Sigmoid colon (tissue), 7 donors: ENCODE measurements around the gene SRM. TPM values are rescaled to one million over a fixed set of nuclear protein-coding genes. Genes with fewer than 3 reads are reported as not detected.
A peak's percentile ranks its signal among the peaks of the same experiment; 100 is the strongest.
"Not testable (repeated sequence)": the region's sequence is repeated elsewhere in the genome, so short reads cannot be mapped to it uniquely, and the experiment has no call there.

Experiments
- DNase-seq: peaks from one replicate; pipeline ENCODE4 v3.0.0-alpha.2; 2019
- H3K27ac ChIP-seq, 4 donors: fragments of 200-600 bp; sonication (generic); one replicate each; pipeline ENCODE4 v1.5.1; 2016 to 2019; ENCODE audit warnings: mild to moderate bottlenecking in 1 of 4
- H3K27me3 ChIP-seq, 3 donors: fragments of 200-600 bp; sonication (generic); one replicate each; pipeline ENCODE4 v1.5.1; 2019; ENCODE audit warnings: mild to moderate bottlenecking in 1 of 3
- H3K36me3 ChIP-seq, 4 donors: fragments of 200-600 bp; sonication (generic); one replicate each; pipeline ENCODE4 v1.5.1; 2016 to 2019
- H3K4me1 ChIP-seq, 4 donors: fragments of 200-600 bp; sonication (generic); one replicate each; pipeline ENCODE4 v1.5.1; 2017 to 2019
- H3K4me3 ChIP-seq, 4 donors: fragments of 200-600 bp; sonication (generic); one replicate each; pipeline ENCODE4 v1.5.1; 2017 to 2019; ENCODE audit warnings: mild to moderate bottlenecking in 2 of 4, moderate library complexity in 1 of 4
- H3K9me3 ChIP-seq, 4 donors: fragments of 200-600 bp in 3 of 4; sonication (generic) in 3 of 4; one replicate each; pipeline versions ENCODE4 v1.5.1 to v1.6.1; 2013 to 2019
- EP300 ChIP-seq, 4 donors: sonication (generic); formaldehyde crosslinking; IDR thresholded peaks; one replicate each; pipeline ENCODE4 v1.6.1; 2017; ENCODE audit warnings: antibody characterized with exemption in 4 of 4
- POLR2A ChIP-seq, 2 donors: fragments of 450-650 bp; IDR thresholded peaks; one replicate each; pipeline ENCODE4 v1.6.1; 2016; ENCODE audit warnings: antibody characterized with exemption in 2 of 2, mild to moderate bottlenecking in 2 of 2, moderate library complexity in 2 of 2
- POLR2AphosphoS5 ChIP-seq, 4 donors: sonication (generic); formaldehyde crosslinking; IDR thresholded peaks; one replicate each; pipeline ENCODE4 v1.6.1; 2017; ENCODE audit warnings: antibody characterized with exemption in 4 of 4
- WGBS, 2 donors: extraction: QIAGEN DNeasy Blood & Tissue Kit; methylation state at CpG; one replicate each; pipeline ENCODE4 v1.1.7; 2013; 5-methylcytosine and 5-hydroxymethylcytosine counted together
- intact Hi-C: fragments of 100-400 bp; cut with DNase I; formaldehyde crosslinking; loops from one replicate; pipeline ENCODE4 v1.15.1; 2023
- polyA plus RNA-seq, 3 donors: library from polyadenylated mRNA; stranded (reverse); fragments of 200-250 nt; gene quantifications; one replicate each; pipeline ENCODE4 v1.2.3, GENCODE V29; 2013
- total RNA-seq, 4 donors: library from RNA; depleted of rRNA; stranded (reverse); fragments of >200 nt; gene quantifications; one replicate each; pipeline ENCODE4 v1.1.0, GENCODE V29; 2016
- TF ChIP-seq, protein P1 (sequence below), 4 experiments: fragments of 450-650 bp in 3 of 4; fragments of 200-600 bp in 1 of 4; IDR thresholded peaks; one replicate each; pipeline ENCODE4 v1.5.1; 2016 to 2019; ENCODE audit warnings: antibody characterized with exemption in 4 of 4, mild to moderate bottlenecking in 3 of 4, moderate library complexity in 2 of 4
- donor health status: healthy with polysubstance abuse.
- donor health status: Bipolar disorder and iron deficiency.
- donor health status: healthy.

SRM gene
- total and polyA plus RNA-seq, 7 donors = 17.8 to 77.1 (median 28.5) TPM

DNA sequence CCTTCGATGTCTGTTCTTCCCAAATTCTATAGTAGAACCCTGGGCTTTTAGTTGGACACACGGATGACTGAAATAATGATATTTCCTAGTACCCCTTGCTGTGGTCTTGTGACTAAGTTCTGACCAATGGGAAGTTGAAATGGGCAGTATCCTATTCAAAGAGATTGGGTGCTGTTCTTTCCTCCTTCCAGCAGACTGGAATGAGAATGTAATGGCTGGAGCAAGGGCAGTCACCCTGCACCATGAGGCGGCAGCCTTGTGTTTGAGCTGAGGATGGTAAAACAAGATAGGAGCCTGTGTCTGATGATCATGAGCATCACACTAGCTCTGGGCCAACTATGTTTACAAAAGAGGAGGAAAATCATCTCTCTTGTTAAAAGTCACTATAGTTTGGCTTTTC, 5.1 kb upstream of the SRM start:
- peaks cover 0 to 15% (median 13%) of the 10 kb centered on the region in 4 donors for H3K4me1 ChIP-seq
- intact Hi-C loops = no loop called here
- no peak for TF ChIP-seq EP300 (IDR thresholded peaks at IDR 0.05)
- H3K27ac ChIP-seq = no peak overlapping the region
- WGBS, 2 donors = 97 to 99% methylated on average over 3 of the region's 3 CpGs
- H3K36me3 ChIP-seq = peaks cover 27 to 68% (median 43%) of the 10 kb centered on the region in 4 donors
- no peaks in the 10 kb centered on the region for H3K27me3 ChIP-seq
- no peaks in the 10 kb centered on the region for H3K9me3 ChIP-seq
- no peak for DNase-seq
- H3K4me3 ChIP-seq = no peak overlapping the region

DNA sequence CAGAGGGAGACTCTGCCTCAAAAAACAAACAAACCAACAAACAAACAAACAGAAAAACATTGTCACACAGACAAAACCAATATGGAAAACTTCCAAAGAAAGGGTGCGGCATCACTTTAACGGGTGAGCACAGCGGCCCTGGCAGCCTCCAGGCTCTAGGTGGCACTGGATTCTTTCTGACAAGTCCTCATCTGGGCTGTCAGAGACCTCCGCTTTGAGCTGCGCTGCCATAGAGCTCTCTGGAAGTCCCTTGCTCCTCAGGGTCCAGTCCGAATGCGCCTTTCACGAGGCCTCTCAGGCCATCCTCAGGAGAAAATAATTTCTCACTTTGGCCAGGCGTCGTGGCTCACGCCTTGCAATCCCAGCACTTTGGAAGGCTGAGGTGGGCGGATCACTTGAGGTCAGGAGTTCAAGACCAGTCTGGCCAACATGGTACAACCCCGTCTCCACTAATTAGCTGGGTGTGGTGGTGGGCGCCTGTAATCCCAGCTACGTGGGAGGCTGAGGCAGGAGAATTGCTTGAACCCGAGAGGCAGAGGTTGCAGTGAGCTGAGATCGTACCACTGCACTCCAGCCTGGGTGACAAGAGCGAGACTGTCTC, 4.2 kb upstream of the SRM start:
- DNase-seq = peak; percentile 56
- H3K27ac ChIP-seq, intact Hi-C loops, H3K9me3 ChIP-seq, H3K27me3 ChIP-seq, H3K4me3 ChIP-seq: not testable (repeated sequence)
- peaks cover 23 to 58% (median 35%) of the 10 kb centered on the region in 4 donors for H3K36me3 ChIP-seq
- WGBS, 2 donors = 85 to 91% methylated on average over 18 of the region's 18 CpGs
- peaks cover 0 to 20% (median 18%) of the 10 kb centered on the region in 4 donors for H3K4me1 ChIP-seq

DNA sequence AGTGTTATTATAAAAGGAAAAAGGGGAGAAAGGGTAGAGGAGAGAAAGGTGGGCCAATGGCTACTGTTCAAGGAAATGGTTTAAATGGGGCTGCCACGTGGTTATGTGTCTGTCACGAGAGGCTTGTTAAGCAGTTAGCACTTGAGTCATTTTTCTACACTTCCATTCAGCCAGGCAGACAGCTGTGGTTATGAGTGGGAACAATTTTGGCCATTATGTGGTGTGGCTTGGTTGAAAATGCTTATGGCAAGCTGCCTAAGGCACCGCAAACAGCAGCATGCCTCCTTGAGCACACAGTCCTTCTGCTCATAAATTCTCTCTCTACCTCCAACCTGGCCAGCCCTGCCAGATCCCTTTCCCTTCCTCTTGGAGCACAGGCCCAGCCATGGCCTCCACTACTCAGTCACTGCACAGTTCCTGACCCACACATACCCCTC, 3.2 kb upstream of the SRM start:
- H3K27ac ChIP-seq = no peak overlapping the region
- DNase-seq = peak; percentile 40
- peaks cover 0 to 27% (median 26%) of the 10 kb centered on the region in 4 donors for H3K4me1 ChIP-seq
- H3K4me3 ChIP-seq = no peak overlapping the region
- 32 to 59% methylated on average over 3 of the region's 3 CpGs for WGBS, 2 donors
- no peaks in the 10 kb centered on the region for H3K9me3 ChIP-seq
- H3K36me3 ChIP-seq = peaks cover 13 to 51% (median 25%) of the 10 kb centered on the region in 4 donors
- H3K27me3 ChIP-seq = no peaks in the 10 kb centered on the region
- no peak for TF ChIP-seq POLR2A (IDR thresholded peaks at IDR 0.05)
- TF ChIP-seq, protein P1, sequence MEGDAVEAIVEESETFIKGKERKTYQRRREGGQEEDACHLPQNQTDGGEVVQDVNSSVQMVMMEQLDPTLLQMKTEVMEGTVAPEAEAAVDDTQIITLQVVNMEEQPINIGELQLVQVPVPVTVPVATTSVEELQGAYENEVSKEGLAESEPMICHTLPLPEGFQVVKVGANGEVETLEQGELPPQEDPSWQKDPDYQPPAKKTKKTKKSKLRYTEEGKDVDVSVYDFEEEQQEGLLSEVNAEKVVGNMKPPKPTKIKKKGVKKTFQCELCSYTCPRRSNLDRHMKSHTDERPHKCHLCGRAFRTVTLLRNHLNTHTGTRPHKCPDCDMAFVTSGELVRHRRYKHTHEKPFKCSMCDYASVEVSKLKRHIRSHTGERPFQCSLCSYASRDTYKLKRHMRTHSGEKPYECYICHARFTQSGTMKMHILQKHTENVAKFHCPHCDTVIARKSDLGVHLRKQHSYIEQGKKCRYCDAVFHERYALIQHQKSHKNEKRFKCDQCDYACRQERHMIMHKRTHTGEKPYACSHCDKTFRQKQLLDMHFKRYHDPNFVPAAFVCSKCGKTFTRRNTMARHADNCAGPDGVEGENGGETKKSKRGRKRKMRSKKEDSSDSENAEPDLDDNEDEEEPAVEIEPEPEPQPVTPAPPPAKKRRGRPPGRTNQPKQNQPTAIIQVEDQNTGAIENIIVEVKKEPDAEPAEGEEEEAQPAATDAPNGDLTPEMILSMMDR (IDR thresholded peaks at IDR 0.05) = no peak
- TF ChIP-seq POLR2AphosphoS5 (IDR thresholded peaks at IDR 0.05) = no peak
- TF ChIP-seq EP300 (IDR thresholded peaks at IDR 0.05) = no peak
- intact Hi-C loops = no loop called here

DNA sequence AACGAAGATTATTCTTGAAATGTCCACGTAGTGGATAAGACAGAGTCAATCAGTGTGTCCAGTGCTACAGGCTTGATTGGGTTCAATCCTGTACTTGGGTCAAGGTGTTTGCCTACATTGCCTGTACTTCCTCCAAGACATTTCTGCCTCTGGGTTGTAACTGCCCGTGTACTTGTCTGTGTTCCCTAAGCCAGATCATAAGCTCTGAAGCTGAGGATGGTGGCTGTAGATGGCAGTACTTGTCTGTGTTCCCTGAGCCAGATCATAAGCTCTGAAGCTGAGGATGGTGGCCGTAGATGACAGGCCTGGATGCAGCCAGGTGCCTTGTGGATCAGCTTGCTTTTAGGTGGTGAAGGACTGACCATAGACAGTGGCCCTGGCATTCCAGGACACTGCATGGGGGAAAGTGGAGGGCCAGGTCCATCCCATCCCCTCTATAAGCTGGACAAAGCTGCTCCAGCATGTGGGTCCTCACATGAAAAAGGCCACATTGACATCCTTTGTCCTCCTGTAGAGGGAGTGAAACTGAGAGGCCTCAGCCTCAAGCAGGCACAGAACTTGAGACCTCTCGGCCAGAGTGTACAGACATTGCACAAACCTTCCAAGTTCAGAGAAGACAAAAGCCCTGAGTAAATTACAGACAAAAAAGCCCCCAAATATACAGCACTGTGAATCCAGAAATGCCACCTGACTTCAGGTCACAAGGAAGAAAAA, 2.0 kb upstream of the SRM start:
- Histone ChIP-seq H3K9me3 (no peaks in the 10 kb centered on the region), H3K4me1 (peaks cover 0 to 27% (median 26%) of the 10 kb centered on the region in 4 donors), H3K4me3 (no peak overlapping the region), H3K27ac (no peak overlapping the region), H3K27me3 (no peaks in the 10 kb centered on the region), H3K36me3 (peaks cover 7 to 51% (median 16%) of the 10 kb centered on the region in 4 donors)
- peak; percentile 46 for DNase-seq
- WGBS, 2 donors = 56 to 77% methylated on average over 5 of the region's 5 CpGs
- intact Hi-C loops = loop anchor here (2.0 kb wide), 1 partner anchor 37 kb away; the partner anchor contains the start of gene EXOSC10
- no peak for TF ChIP-seq EP300 (IDR thresholded peaks at IDR 0.05)
- TF ChIP-seq, protein P1 (IDR thresholded peaks at IDR 0.05) = no peak
- no peak for TF ChIP-seq POLR2AphosphoS5 (IDR thresholded peaks at IDR 0.05)
- TF ChIP-seq POLR2A (IDR thresholded peaks at IDR 0.05) = no peak

DNA sequence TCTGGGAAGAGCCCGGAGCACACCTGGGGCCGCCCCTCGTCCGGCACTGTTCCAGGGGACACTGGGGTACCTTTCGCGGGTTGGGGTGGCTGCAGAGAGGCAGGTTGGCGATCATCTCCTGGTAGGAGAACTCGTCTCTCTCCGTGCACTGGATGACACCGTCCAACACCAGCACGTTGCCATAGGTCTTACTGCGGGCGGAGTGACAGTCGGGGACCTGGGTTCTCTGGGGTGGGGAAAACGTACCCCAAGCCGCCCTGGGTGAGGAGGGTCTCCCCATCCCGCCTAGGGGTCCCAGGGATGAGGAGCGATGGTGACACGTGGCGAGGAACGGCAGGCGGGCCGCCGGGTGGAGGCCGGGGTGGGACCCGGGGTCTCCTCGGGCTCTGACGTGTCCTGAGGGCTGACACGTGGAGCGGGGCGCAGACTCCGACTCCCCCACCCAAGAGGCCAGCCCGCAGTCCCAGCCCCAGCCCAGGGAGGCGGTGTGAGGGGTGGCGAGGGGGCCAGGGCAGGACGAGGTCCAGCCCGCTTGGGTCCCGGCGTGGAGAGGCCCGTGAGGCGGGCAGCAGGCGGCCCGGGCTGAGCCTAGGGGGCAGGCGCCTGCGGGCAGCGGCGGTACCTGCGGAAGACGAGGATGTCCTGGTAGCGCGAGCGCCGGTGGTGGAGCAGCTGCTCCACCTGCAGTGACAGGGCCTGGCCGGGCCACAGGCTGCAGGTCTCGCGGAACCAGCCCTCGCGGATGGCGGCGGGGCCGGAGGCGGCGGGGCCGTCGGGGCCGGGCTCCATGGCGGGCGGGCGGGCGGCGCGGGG, 457 bp downstream of the SRM start:
- intact Hi-C loops = no loop called here
- 1 to 2% methylated on average over 72 of the region's 72 CpGs for WGBS, 2 donors
- H3K27ac ChIP-seq = peak overlapping the region; percentile 67 to 73 (median 69)
- no peak for DNase-seq
- H3K27me3 ChIP-seq = no peaks in the 10 kb centered on the region
- no peak for TF ChIP-seq POLR2AphosphoS5 (IDR thresholded peaks at IDR 0.05)
- TF ChIP-seq EP300 (IDR thresholded peaks at IDR 0.05) = no peak
- no peak for TF ChIP-seq POLR2A (IDR thresholded peaks at IDR 0.05)
- H3K9me3 ChIP-seq = no peaks in the 10 kb centered on the region
- H3K4me3 ChIP-seq = peak overlapping the region; percentile 83 to 100 (median 94)
- H3K36me3 ChIP-seq = peaks cover 0 to 48% (median 7%) of the 10 kb centered on the region in 4 donors
- H3K4me1 ChIP-seq = peaks cover 0 to 27% (median 26%) of the 10 kb centered on the region in 4 donors
